GDM1 (cell line): Measurements from ENCODE around the gene ATP6V0A1.
A peak's percentile ranks its signal among the peaks of the same experiment; 100 is the strongest.
"Not testable (repeated sequence)": the region's sequence is repeated elsewhere in the genome, so short reads cannot be mapped to it uniquely, and the experiment has no call there.

Experiments used
- DNase-seq: peaks from one replicate; lab custom pipeline; 2025; lab: John Stamatoyannopoulos, UW

Gene ATP6V0A1

GRCh38 chr17:42538482-42538881, 79.8 kb downstream of the ATP6V0A1 start:
- no peak for DNase-seq

- DNase-seq = not testable (repeated sequence)
These were observed 81.9 kb downstream of the ATP6V0A1 start for GRCh38 chr17:42540558-42540957.

- DNase-seq = no peak
These were observed 82.6 kb downstream of the ATP6V0A1 start for GRCh38 chr17:42541041-42541833.

- no peak for DNase-seq
These were observed 84.8 kb downstream of the ATP6V0A1 start for GRCh38 chr17:42543190-42544079.

GRCh38 chr17:42544874-42545283, 86.2 kb downstream of the ATP6V0A1 start:
- no peak for DNase-seq

- not testable (repeated sequence) for DNase-seq
These were observed 87.3 kb downstream of the ATP6V0A1 start for GRCh38 chr17:42545755-42546505.

GRCh38 chr17:42547001-42547461, 88.4 kb downstream of the ATP6V0A1 start:
- DNase-seq = no peak

- no peak for DNase-seq
These were observed 89.0 kb downstream of the ATP6V0A1 start for GRCh38 chr17:42547698-42548069.

GRCh38 chr17:42548070-42548837, 89.6 kb downstream of the ATP6V0A1 start:
- DNase-seq = no peak

GRCh38 chr17:42548993-42549755, 90.5 kb downstream of the ATP6V0A1 start:
- no peak for DNase-seq

GRCh38 chr17:42552736-42553135, 94.1 kb downstream of the ATP6V0A1 start, which contains the start of gene HSD17B1:
Gene HSD17B1 (plus strand): TSS chr17:42552923. CDS start chr17:42552934, 11 bp downstream.
- DNase-seq = not testable (repeated sequence)

GRCh38 chr17:42553161-42553818, 94.6 kb downstream of the ATP6V0A1 start:
- DNase-seq = no peak

- no peak for DNase-seq
These were observed 95.2 kb downstream of the ATP6V0A1 start for GRCh38 chr17:42553866-42554249.

- peak; percentile 80 for DNase-seq
These were observed 95.8 kb downstream of the ATP6V0A1 start for GRCh38 chr17:42554250-42555121.

GRCh38 chr17:42555122-42555622, 96.5 kb downstream of the ATP6V0A1 start:
- DNase-seq = no peak

- not testable (repeated sequence) for DNase-seq
These were observed 97.4 kb downstream of the ATP6V0A1 start for GRCh38 chr17:42555961-42556617.

GRCh38 chr17:42559075-42559474, 100.4 kb downstream of the ATP6V0A1 start:
- DNase-seq = no peak

- no peak for DNase-seq
These were observed 101.6 kb downstream of the ATP6V0A1 start for GRCh38 chr17:42560246-42560645.
